HG02938 (cell line): ENCODE measurements around the gene USF1.
A peak's percentile ranks its signal among the peaks of the same experiment; 100 is the strongest.
"Not testable (repeated sequence)": the region's sequence is repeated elsewhere in the genome, so short reads cannot be mapped to it uniquely, and the experiment has no call there.

ENCODE experiments used
- ATAC-seq: cut with Tn5 transposase; IDR thresholded peaks from one replicate; pipeline ENCODE4 v1.9.1; 2021; ENCODE audit warnings: mild to moderate bottlenecking, moderate library complexity; ENCODE audit not compliant: unreplicated experiment

Gene USF1

GRCh38 chr1:161079436-161080110 lies 33.8 kb upstream of the USF1 start:
- ATAC-seq = no peak

GRCh38 chr1:161077426-161077825 lies 31.6 kb upstream of the USF1 start:
- no peak for ATAC-seq

- ATAC-seq = no peak
Observed at GRCh38 chr1:161076410-161076809, 30.6 kb upstream of the USF1 start.

GRCh38 chr1:161074676-161075368 lies 29.0 kb upstream of the USF1 start:
- ATAC-seq = no peak

GRCh38 chr1:161073474-161074121 lies 27.8 kb upstream of the USF1 start:
- no peak for ATAC-seq

- no peak for ATAC-seq
Observed at GRCh38 chr1:161072751-161073449, 27.1 kb upstream of the USF1 start.

- no peak for ATAC-seq
Observed at GRCh38 chr1:161071886-161072371, 26.2 kb upstream of the USF1 start.

GRCh38 chr1:161070761-161071160 lies 25.0 kb upstream of the USF1 start:
- no peak for ATAC-seq

GRCh38 chr1:161069731-161070270 lies 24.0 kb upstream of the USF1 start, which contains the start of gene ARHGAP30:
TSS of gene ARHGAP30 (minus strand) at chr1:161069891. CDS start at chr1:161069624, 267 bp downstream.
- peak; percentile 87 for ATAC-seq

- peak; percentile 7 for ATAC-seq
Observed at GRCh38 chr1:161069241-161069640, 23.5 kb upstream of the USF1 start.

- peak; percentile 46 for ATAC-seq
Observed at GRCh38 chr1:161068306-161069234, 22.8 kb upstream of the USF1 start.

- ATAC-seq = no peak
Observed at GRCh38 chr1:161066694-161067093, 20.9 kb upstream of the USF1 start.

- not testable (repeated sequence) for ATAC-seq
Observed at GRCh38 chr1:161065681-161066080, 19.9 kb upstream of the USF1 start.

GRCh38 chr1:161063936-161064335 lies 18.2 kb upstream of the USF1 start:
- ATAC-seq = not testable (repeated sequence)

- ATAC-seq = no peak
Observed at GRCh38 chr1:161061419-161061818, 15.6 kb upstream of the USF1 start.

- no peak for ATAC-seq
Observed at GRCh38 chr1:161059293-161059692, 13.5 kb upstream of the USF1 start.

- no peak for ATAC-seq
Observed at GRCh38 chr1:161054805-161055204, 9.0 kb upstream of the USF1 start.

GRCh38 chr1:161054232-161054631 lies 8.5 kb upstream of the USF1 start:
- ATAC-seq = no peak

- ATAC-seq = no peak
Observed at GRCh38 chr1:161052899-161053298, 7.1 kb upstream of the USF1 start.

GRCh38 chr1:161051219-161051618 lies 5.4 kb upstream of the USF1 start:
- no peak for ATAC-seq
